ENCODE measurements around the gene SYT9.

- TF ChIP-seq CTCF (IDR thresholded peaks at IDR 0.05) (no peak), EZH2 (IDR thresholded peaks at IDR 0.05; ENCODE audit: borderline replicate concordance, insufficient read depth, low read depth, low read length, poor library complexity, severe bottlenecking) (no peak)
Observed at GRCh38 chr11:7219491-7219890, 32.2 kb upstream of the SYT9 start.

All from B cell (primary cell).